GM12891 (cell line): Measurements from ENCODE around the gene PLEKHB1.
"Not testable (repeated sequence)": the region's sequence is repeated elsewhere in the genome, so short reads cannot be mapped to it uniquely, and the experiment has no call there.

Experiments
- DNase-seq: peaks from one replicate; pipeline ENCODE4 v3.0.0; 2011; ENCODE audit warnings: low spot score; ENCODE audit not compliant: insufficient read length
- FAIRE-seq: peaks from 2 replicates; lab custom pipeline; 2011; peaks lifted over from hg19 to GRCh38; lab: Jason Lieb, UNC
- PAX5 ChIP-seq: IDR thresholded peaks from 2 replicates; pipeline ENCODE4 v1.6.1; 2011; ENCODE audit warnings: low read length, moderate library complexity, mild to moderate bottlenecking; ENCODE audit not compliant: insufficient read depth, severe bottlenecking
- POLR2A ChIP-seq: IDR thresholded peaks from 2 replicates; pipeline ENCODE4 v1.6.1; 2011; ENCODE audit warnings: low read depth, low read length, control low read depth
- POLR2AphosphoS5 ChIP-seq: IDR thresholded peaks from 2 replicates; pipeline ENCODE4 v1.6.1; 2011; ENCODE audit warnings: low read depth, low read length, control low read depth
- POU2F2 ChIP-seq: IDR thresholded peaks from 2 replicates; pipeline ENCODE4 v1.6.1; 2011; ENCODE audit warnings: low read depth, mild to moderate bottlenecking, control low read depth, low read length, moderate library complexity
- SPI1 ChIP-seq: IDR thresholded peaks from 2 replicates; pipeline ENCODE4 v1.6.1; 2011; ENCODE audit warnings: low read depth, low read length, control low read depth
- TAF1 ChIP-seq: IDR thresholded peaks from 2 replicates; pipeline ENCODE4 v1.6.1; 2011; ENCODE audit warnings: low read depth, low read length, control low read depth

PLEKHB1 gene

DNA sequence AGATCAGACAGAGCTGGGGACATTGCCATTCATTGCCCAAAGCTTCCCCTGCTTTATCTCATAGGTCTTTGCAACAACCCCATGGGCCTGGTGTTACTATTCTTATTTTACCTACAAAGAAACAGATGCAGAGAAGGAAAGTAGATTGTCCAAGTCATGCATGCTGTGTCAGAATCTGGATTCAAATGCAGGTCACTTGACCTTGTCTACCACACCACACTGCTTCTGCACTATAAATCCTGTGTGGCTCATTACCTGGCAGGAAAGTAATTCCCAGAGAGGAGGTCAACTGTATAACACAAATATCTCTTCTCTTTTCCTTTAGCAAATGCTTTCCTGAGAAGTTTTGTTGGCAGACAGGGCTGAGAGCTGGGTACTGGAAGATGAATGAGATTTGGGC lies 18.5 kb downstream of the PLEKHB1 start:
- no peak for FAIRE-seq
- no peak for TF ChIP-seq TAF1
- TF ChIP-seq POLR2A: no peak
- no peak for TF ChIP-seq SPI1
- TF ChIP-seq POLR2AphosphoS5: no peak
- TF ChIP-seq POU2F2: no peak
- TF ChIP-seq PAX5: no peak

DNA sequence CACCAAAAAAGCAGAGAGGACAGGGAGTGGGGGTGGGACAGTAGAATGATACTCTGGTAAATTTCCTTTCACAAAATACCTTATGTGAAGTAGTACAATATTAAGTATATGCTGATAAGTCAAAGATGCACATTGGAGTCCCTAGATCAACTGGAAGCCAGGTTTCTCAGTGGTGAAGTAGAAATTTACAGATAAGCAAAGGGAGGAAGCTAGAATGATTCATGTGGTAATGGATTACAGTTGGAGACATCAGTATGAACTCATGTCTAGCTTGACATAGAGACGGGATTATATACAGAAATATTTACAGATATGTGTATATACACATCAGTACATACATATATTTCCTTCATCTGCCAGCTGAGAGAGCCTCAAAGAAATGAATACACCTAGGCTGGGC lies 21.5 kb downstream of the PLEKHB1 start:
- TF ChIP-seq POLR2A (no peak), PAX5 (no peak), POU2F2 (no peak), POLR2AphosphoS5 (no peak), SPI1 (no peak), TAF1 (no peak)
- DNase-seq: no peak
- FAIRE-seq: no peak

More for the DNA sequence above, 18.5 kb downstream of the PLEKHB1 start:
- DNase-seq: no peak

DNA sequence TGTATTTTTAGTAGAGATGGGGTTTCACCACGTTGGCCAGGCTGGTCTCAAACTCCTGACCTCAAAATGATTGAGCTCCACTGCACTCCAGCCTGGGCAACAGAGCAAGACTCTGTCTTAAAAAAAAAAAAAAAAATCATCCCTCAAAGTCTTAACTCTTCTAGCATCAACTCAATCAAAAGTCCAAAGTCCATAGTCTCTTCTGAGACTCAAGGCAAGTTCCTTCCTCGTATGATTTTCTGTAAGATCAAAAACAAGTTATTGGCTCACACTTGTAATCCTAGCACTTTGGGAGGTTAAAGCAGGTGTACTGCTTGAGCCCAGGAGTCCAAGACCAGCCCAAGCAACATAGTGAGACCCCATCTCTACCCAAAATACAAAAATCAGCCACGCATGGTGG lies 24.4 kb downstream of the PLEKHB1 start:
- TF ChIP-seq PAX5: no peak
- TF ChIP-seq TAF1: no peak
- no peak for TF ChIP-seq POU2F2
- no peak for TF ChIP-seq POLR2AphosphoS5
- TF ChIP-seq SPI1: no peak
- no peak for TF ChIP-seq POLR2A
- no peak for FAIRE-seq
- DNase-seq: no peak

DNA sequence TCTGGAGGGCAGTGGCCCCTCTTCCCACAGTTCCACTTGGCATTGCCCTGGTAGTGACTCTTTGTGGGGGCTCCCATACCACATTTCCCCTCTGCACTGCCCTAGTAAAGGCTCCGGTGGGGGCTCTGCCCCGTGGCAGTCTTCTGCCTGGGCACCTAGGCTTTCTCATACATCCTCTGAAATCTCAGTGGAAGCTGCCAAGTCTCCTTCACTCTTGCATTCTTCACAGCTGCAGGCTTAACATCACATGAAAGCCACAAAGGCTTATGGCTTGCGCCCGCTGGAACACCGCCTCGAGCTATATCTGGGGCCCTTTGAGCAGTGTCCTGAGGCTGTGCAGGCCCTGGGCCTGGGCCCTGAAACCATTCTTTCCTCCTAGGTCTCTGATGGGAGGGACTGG lies 25.3 kb downstream of the PLEKHB1 start:
- no peak for DNase-seq
- FAIRE-seq: no peak
- TF ChIP-seq POLR2A (no peak), SPI1 (no peak), TAF1 (no peak), POU2F2 (no peak), POLR2AphosphoS5 (no peak), PAX5 (no peak)

DNA sequence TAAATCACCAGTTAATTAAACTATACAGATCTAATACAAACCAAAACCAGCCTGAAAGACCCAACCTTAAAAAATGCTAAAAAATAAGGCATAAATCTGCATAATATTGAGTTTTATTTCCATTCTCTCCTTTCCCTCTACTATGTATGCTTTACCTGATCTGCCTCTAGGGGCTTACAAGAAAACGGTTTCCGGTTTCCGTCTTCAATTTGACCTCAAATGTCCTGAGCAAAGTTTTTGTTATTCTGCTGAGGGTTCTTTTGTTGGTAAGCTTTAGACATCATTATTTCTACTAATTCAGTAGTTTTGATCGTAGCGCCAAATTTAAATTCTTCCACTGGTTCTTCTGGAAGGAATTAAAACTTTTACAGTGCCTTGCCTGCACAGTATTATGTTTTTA lies 30.2 kb downstream of the PLEKHB1 start:
- not testable (repeated sequence) for DNase-seq, FAIRE-seq

DNA sequence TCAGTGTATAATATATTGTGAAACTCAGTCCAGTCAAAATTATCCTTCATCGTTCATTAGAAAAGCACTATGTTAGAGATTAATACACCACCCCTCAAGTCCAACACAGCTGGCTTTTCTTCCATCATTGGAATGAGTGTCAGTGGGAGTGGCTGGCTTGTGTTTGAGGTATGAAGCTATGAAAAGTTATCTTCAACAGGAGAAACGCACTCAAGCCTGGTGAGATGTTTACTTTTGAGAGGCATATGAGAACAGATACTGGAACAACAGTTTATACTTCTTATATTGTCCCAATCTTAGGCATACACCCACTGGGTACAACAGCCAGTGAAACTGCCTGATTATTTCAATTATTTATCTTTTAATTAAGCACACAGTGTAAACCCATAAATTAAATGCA lies 34.3 kb downstream of the PLEKHB1 start:
- no peak for DNase-seq
- no peak for FAIRE-seq

DNA sequence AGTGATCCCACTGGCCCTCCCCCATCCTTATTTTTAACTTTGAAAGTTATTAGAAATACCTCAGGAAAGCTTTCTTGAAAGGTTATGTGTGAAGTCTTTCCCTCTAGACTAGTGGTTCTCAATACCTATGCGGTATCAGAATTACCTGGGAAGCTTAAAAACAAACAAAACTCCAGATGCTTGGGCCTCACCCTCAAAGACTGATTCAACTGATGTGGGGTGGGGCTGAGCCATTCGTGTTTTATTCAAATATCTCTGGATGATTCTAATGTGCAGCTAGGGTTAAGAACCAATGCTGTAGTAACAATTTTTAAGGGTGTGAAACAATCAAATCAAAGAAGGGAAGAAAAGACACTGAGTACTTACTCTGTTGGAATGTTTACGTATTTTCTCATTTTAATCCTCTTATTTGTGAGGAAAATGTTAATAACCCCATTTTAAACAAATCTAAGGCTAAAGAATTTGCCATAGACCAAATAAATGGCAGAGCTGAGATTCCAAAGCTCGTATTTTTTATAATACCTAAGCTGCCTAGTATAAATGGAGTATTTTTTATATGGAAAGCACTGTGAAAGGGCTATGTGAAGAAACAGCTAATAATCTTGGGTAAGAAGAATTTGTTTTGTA lies 47.6 kb downstream of the PLEKHB1 start:
- TF ChIP-seq PAX5: no peak
- TF ChIP-seq TAF1: no peak
- TF ChIP-seq POU2F2: no peak
- no peak for TF ChIP-seq POLR2A
- no peak for TF ChIP-seq SPI1
- no peak for TF ChIP-seq POLR2AphosphoS5
- DNase-seq (no peak), FAIRE-seq (no peak)

More for the DNA sequence above, 34.3 kb downstream of the PLEKHB1 start:
- TF ChIP-seq POU2F2 (no peak), POLR2A (no peak), PAX5 (no peak), TAF1 (no peak), POLR2AphosphoS5 (no peak), SPI1 (no peak)

DNA sequence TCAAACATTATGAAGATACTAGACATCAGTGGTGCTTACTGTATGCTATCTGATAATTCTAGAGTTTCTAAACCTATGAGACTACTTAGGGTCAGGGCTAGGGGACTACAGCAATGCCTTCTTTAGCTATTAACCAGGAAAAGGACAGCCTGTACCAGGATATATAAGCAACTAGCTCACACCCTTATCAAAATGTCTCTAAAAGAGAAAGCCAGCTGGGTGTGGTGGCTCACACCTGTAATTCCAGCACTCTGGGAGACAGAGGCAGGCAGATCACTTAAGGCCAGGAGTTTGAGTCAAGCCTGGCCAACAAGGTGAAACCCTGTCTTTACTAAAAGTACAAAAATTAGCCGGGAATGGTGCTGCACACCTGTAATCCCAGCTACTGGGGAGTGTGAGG lies 58.7 kb downstream of the PLEKHB1 start:
- no peak for DNase-seq
- TF ChIP-seq POLR2A (no peak), PAX5 (no peak), POU2F2 (no peak), TAF1 (no peak), POLR2AphosphoS5 (no peak), SPI1 (no peak)
- no peak for FAIRE-seq

DNA sequence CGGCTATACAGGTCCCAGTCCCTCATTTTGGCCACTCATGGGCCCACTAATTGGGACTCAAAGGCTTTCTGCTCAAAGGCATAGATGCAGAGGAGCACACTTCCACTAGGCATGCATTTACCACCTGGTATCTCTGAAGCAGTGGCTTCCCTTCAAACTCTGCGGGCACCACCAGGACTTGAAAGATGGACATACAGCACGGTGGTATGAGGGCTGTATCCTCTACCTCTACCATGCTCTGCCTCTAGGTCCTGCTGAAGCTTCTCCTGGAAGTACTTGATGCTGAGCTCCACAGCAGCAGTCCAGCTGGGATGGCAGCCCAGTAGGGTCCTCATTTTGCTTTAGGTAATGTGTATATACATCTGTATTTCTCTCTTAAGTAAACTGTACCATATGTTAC lies 64.6 kb downstream of the PLEKHB1 start:
- FAIRE-seq (no peak), DNase-seq (no peak)
- TF ChIP-seq SPI1 (no peak), PAX5 (no peak), POU2F2 (no peak), POLR2A (no peak), POLR2AphosphoS5 (no peak), TAF1 (no peak)
